MM.1S (cell line): ENCODE measurements around the gene TVP23C.

Experiments used
- CTCF ChIP-seq: fragments of 300-600 bp; sonication (generic); IDR thresholded peaks from 2 replicates; pipeline ENCODE4 v1.5.1; 2016; ENCODE audit warnings: antibody characterized with exemption, low read length, mixed read lengths
- EZH2phosphoT487 ChIP-seq: fragments of 300-600 bp; sonication (generic); IDR thresholded peaks from 2 replicates; pipeline ENCODE4 v1.6.1; 2018; ENCODE audit warnings: antibody characterized with exemption, low read length

- TF ChIP-seq CTCF (no peak), EZH2phosphoT487 (no peak)
Measured at GRCh38 chr17:15481481-15481880, 81.8 kb downstream of the TVP23C start.
